GM12878 (cell line): ENCODE results near the gene ALDH1A3. TPM values are rescaled to one million over a fixed set of nuclear protein-coding genes. Genes with fewer than 3 reads are reported as not detected.

Experiments used
- ATAC-seq: fragments of 200-7000 bp; cut with Tn5 transposase; 3 replicates; pipeline ENCODE4 v1.9.1; 2020; ENCODE audit warnings: mild to moderate bottlenecking, moderate library complexity
- BruUV-seq: library from RNA; stranded (reverse); fragments of 400-500 nt; replicated peaks from 2 replicates; lab custom pipeline; 2021; lab: Mats Ljungman, UMichigan
- CTCF ChIA-PET: fragments of 300-600 bp; sonication (Branson Sonifier 250); formaldehyde crosslinking; extraction: SDS; loops from one replicate; lab custom pipeline; 2021; ENCODE audit warnings: inconsistent platforms; lab: Yijun Ruan, JAX
- POLR2A ChIA-PET: fragments of 350-600 bp; formaldehyde crosslinking; extraction: SDS; loops from one replicate; lab custom pipeline; 2021; ENCODE audit warnings: inconsistent platforms; lab: Charles Lee
- RAD21 ChIA-PET: fragments of 300-600 bp; sonication (Branson Sonifier 250); formaldehyde crosslinking; loops from one replicate; lab custom pipeline; 2023; ENCODE audit warnings: antibody characterized with exemption; ENCODE audit not compliant: unreplicated experiment; lab: Charles Lee
- SMC1A ChIA-PET: fragments of 300-600 bp; sonication (Branson Sonifier 250); formaldehyde crosslinking; loops from one replicate; lab custom pipeline; 2023; ENCODE audit not compliant: unreplicated experiment, uncharacterized antibody; lab: Charles Lee
- DNase-seq: peaks from one replicate; pipeline ENCODE4 v3.0.0-alpha.2; 2011; ENCODE audit warnings: low read depth, low spot score
- FAIRE-seq: peaks from 3 replicates; lab custom pipeline; 2011; peaks lifted over from hg19 to GRCh38; lab: Jason Lieb, UNC
- H2AFZ ChIP-seq: 2 replicates; pipeline ENCODE4 v1.6.0; 2011; ENCODE audit warnings: low read depth, low read length, control low read depth; ENCODE audit not compliant: control insufficient read depth
- H3K27ac ChIP-seq: 2 replicates; pipeline ENCODE4 v1.5.1; 2011; ENCODE audit warnings: control low read depth; ENCODE audit not compliant: control insufficient read depth, insufficient read depth
- H3K27me3 ChIP-seq, 2 experiments: replicated peaks in 1 of 2; 2 replicates each; pipeline versions ENCODE4 v1.6.0 to v1.6.1; 2011; ENCODE audit warnings: low read length in 1 of 2; ENCODE audit not compliant: control insufficient read depth in 2 of 2, insufficient read depth in 2 of 2
- H3K36me3 ChIP-seq, 2 experiments: 2 replicates each; pipeline ENCODE4 v1.5.1; 2011; ENCODE audit warnings: low read length in 1 of 2; ENCODE audit not compliant: control insufficient read depth in 2 of 2, insufficient read depth in 2 of 2
- H3K4me1 ChIP-seq: 2 replicates; pipeline ENCODE4 v1.6.1; 2011; ENCODE audit warnings: mild to moderate bottlenecking, low read length, moderate library complexity, mixed read lengths; ENCODE audit not compliant: control insufficient read depth, insufficient read depth
- H3K4me2 ChIP-seq: 2 replicates; pipeline ENCODE4 v1.6.0; 2011; ENCODE audit warnings: control low read depth; ENCODE audit not compliant: control insufficient read depth, insufficient read depth
- H3K4me3 ChIP-seq: fragments of 200-600 bp; sonication (generic); 2 replicates; pipeline ENCODE4 v1.5.1; 2016
- H3K79me2 ChIP-seq: 2 replicates; pipeline ENCODE4 v1.6.0; 2011; ENCODE audit warnings: low read length; ENCODE audit not compliant: control insufficient read depth, insufficient read depth
- H3K9ac ChIP-seq: 2 replicates; pipeline ENCODE4 v1.8.0; 2011; ENCODE audit warnings: low read length, control low read depth, mixed read lengths; ENCODE audit not compliant: control insufficient read depth, insufficient read depth
- H3K9me3 ChIP-seq: replicated peaks from 3 replicates; pipeline ENCODE4 v1.5.1; 2011; ENCODE audit warnings: mild to moderate bottlenecking, low read length; ENCODE audit not compliant: control insufficient read depth, insufficient read depth
- H4K20me1 ChIP-seq: 2 replicates; pipeline ENCODE4 v1.6.0; 2011; ENCODE audit not compliant: control insufficient read depth, insufficient read depth
- CUX1 ChIP-seq: IDR thresholded peaks from 2 replicates; pipeline ENCODE4 v1.6.1; 2012; ENCODE audit warnings: improper control_type of control experiment, low read depth, low read length; ENCODE audit not compliant: insufficient replicate concordance
- TCF7 ChIP-seq: IDR thresholded peaks from 2 replicates; pipeline ENCODE4 v1.6.1; 2014; ENCODE audit warnings: antibody characterized with exemption, borderline replicate concordance
- WGBS: methylation state at CpG from one replicate; pipeline ENCODE4 v1.1.6; 2016; ENCODE audit warnings: low lambda C conversion rate; ENCODE audit not compliant: insufficient replicate concordance, insufficient coverage; ENCODE audit errors: missing lambda C conversion rate; 5-methylcytosine and 5-hydroxymethylcytosine counted together
- in situ Hi-C: fragments of 300-500 bp; cut with MboI; formaldehyde crosslinking; loops from 9 replicates; pipeline ENCODE4 v1.14.3; 2018; ENCODE audit warnings: mixed read lengths
- intact Hi-C: fragments of 100-400 bp; cut with micrococcal nuclease; formaldehyde crosslinking; loops from one replicate; pipeline ENCODE4 v1.14.2; 2022; ENCODE audit not compliant: unreplicated experiment
- polyA plus RNA-seq, 11 experiments: library from polyadenylated mRNA; depleted of rRNA in 4 of 11; unstranded in 6 of 11; stranded (reverse) in 5 of 11; fragments of >200 nt; fragmentation: Nextera tagmentation in 4 of 11; fragmentation: Illumina TruSeq in 1 of 11; extraction: Ambion mirVana in 4 of 11; extraction: Trizol in 1 of 11; gene quantifications; 1 replicate in 1 of 11; 2 replicates in 10 of 11; pipeline versions ENCODE4 v1.2.1 to v1.2.3, GENCODE V29; 2011 to 2016; ENCODE audit warnings: inconsistent platforms in 2 of 11, missing spikeins in 2 of 11, low read depth in 1 of 11
- total RNA-seq, 4 experiments: library from RNA; depleted of rRNA in 3 of 4; stranded (reverse); fragments of >200 nt in 3 of 4; fragmentation: Illumina TruSeq in 1 of 4; extraction: Trizol in 1 of 4; gene quantifications; 2 replicates each; pipeline versions ENCODE4 v1.2.1 to v1.2.3, GENCODE V29; 2013 to 2021

Gene ALDH1A3
- total and polyA plus RNA-seq, 10 of the 15 experiments (the other 5 are each of a cell fraction or from before 2014, with no cell fraction given): 0.06 to 0.69 (median 0.18) TPM

- H3K36me3 ChIP-seq: no peaks in the 10 kb centered on the region
- no peak overlapping the region for H3K27ac ChIP-seq
- ATAC-seq (no peak), DNase-seq (no peak), FAIRE-seq (no peak)
- H3K9me3 ChIP-seq: no peaks in the 10 kb centered on the region; the same call in 2 of the 3 replicates
- peaks cover 22% of the 10 kb centered on the region for H3K79me2 ChIP-seq
- 92% methylated on average over 6 of the region's 6 CpGs for WGBS
- H3K4me1 ChIP-seq: peaks cover 7% of the 10 kb centered on the region; the same call in 1 of the 2 replicates
- no peak overlapping the region for H3K4me2 ChIP-seq
- H3K9ac ChIP-seq: no peak overlapping the region
- H3K27me3 ChIP-seq: no peaks in the 10 kb centered on the region
- H4K20me1 ChIP-seq: no peaks in the 10 kb centered on the region
- in situ Hi-C loops: loop anchor here (5.0 kb wide), 1 partner anchor 92 kb away; no protein-coding TSS in a partner anchor
- BruUV-seq: no TSS peak
- H2AFZ ChIP-seq: no peak overlapping the region
- ChIA-PET SMC1A (interaction anchor here (1.2 to 11.6 kb wide), 3 partner anchors 26 to 92 kb away, joined by 3 to 316 read pairs (median 4); no protein-coding TSS in a partner anchor), CTCF (interaction anchor here (1.2 to 11.5 kb wide), 2 partner anchors 29 to 90 kb away, joined by 6 to 567 read pairs; no protein-coding TSS in a partner anchor), POLR2A (no interaction called here), RAD21 (interaction anchor here (11.1 kb wide), 1 partner anchor 92 kb away, joined by 287 read pairs; no protein-coding TSS in a partner anchor)
- no peak overlapping the region for H3K4me3 ChIP-seq
- intact Hi-C loops: loop anchor here (5.0 kb wide), 2 partner anchors 288 to 342 kb away; no protein-coding TSS in a partner anchor
- TF ChIP-seq TCF7: no peak
- TF ChIP-seq CUX1: no peak
Observed at GRCh38 chr15:100914876-100915275, 35.2 kb downstream of the ALDH1A3 start.
